ENCODE measurements around the gene ASB15.

DNA sequence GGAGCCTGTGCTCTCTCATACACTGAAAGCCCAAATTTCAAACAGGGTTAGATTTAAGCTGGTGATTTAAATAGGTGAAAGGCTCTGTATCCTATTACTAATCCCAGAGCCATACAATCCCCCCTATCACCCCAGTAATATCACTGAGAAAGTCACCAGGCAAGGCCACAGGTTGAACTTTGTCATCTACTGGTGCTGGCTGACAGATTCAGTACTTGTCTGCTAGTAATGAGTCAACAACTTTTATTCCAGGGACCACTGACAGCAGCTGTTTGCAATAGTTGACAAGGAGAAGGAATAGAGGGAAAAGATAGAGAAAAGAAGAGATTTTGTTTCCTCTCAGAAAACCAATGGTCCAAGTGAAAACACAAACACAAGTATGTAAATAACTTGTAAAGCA lies 10.4 kb downstream of the ASB15 start:
- TF ChIP-seq GATA3 (IDR thresholded peaks at IDR 0.05; ENCODE audit: low read depth, low read length) (no peak), GATA2 (IDR thresholded peaks at IDR 0.05; ENCODE audit: low read depth, low read length) (no peak)

All from SH-SY5Y (cell line).